ENCODE results near the gene CASR.
"Not testable (repeated sequence)": the region's sequence is repeated elsewhere in the genome, so short reads cannot be mapped to it uniquely, and the experiment has no call there.

Gene CASR, protein sequence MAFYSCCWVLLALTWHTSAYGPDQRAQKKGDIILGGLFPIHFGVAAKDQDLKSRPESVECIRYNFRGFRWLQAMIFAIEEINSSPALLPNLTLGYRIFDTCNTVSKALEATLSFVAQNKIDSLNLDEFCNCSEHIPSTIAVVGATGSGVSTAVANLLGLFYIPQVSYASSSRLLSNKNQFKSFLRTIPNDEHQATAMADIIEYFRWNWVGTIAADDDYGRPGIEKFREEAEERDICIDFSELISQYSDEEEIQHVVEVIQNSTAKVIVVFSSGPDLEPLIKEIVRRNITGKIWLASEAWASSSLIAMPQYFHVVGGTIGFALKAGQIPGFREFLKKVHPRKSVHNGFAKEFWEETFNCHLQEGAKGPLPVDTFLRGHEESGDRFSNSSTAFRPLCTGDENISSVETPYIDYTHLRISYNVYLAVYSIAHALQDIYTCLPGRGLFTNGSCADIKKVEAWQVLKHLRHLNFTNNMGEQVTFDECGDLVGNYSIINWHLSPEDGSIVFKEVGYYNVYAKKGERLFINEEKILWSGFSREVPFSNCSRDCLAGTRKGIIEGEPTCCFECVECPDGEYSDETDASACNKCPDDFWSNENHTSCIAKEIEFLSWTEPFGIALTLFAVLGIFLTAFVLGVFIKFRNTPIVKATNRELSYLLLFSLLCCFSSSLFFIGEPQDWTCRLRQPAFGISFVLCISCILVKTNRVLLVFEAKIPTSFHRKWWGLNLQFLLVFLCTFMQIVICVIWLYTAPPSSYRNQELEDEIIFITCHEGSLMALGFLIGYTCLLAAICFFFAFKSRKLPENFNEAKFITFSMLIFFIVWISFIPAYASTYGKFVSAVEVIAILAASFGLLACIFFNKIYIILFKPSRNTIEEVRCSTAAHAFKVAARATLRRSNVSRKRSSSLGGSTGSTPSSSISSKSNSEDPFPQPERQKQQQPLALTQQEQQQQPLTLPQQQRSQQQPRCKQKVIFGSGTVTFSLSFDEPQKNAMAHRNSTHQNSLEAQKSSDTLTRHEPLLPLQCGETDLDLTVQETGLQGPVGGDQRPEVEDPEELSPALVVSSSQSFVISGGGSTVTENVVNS

DNA sequence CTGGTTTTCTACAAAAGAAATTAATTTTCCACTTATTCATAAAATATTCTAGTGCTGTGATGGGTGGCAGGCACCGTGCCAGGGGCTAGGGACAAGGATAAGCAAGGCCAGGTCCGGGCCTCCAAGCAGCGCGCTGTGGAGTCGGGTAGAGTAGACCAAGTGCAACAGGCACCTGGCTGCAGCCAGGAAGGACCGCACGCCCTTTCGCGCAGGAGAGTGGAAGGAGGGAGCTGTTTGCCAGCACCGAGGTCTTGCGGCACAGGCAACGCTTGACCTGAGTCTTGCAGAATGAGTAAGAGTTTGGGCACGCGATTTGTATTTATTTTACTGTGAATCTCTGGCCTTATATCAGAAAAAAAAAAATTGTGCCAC, at the start of gene CASR:
Gene CASR (plus strand): TSS at position 148 of the 372 bp plus-strand sequence. CDS start 70,522 bp downstream, outside the sequence.
- DNase-seq, result no peak

DNA sequence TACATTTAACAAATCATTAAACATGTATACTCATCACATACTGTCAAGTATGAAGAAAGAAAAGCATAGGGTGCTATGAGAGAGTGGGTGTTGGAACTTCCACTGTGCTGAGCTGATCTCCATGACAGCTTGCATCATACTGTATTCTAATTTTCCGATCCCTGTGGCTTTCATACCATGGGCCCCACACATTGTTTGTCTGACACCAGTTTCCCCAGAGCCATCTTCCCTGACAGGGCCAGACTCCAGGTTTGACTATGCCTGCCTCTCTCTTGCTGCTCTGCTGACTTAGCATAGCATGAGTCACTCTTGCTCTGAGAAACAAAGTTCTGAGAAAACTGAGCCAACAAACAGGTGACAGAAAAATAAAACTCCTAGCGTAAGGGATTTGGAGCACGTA, 37.0 kb upstream of the CASR start:
- no peak for DNase-seq

DNA sequence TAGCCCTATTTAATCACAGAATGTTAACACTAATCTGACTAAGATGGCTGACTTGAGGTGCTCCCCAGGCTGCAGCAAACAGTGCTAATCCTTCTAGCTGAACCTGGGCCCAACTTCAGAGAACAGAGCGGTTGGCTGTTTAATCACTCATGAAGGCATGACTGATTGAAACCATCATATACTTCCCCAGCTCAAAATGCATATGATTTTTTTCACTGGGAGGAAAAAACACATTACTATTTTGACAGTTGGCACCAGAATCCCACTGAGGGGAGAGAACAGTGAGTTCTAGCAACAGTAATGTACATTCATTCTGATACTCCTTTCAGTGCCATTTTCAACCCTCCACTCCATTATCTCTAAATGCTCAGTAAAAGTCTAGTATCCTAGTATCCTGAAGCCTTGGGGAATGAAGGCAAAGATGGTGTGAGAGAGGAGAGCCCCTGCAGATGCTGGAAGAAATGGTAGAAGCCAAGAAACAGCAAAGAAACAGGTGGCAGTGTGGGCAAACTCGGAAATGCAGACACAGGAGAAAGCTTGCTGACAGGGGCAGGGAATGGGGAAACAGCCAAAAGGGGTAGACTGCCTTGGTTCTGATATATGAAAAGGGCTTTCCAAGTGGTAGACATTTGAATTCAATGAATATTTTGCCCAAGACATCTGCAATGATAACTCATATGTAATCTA, 34.4 kb upstream of the CASR start:
- DNase-seq, result no peak

DNA sequence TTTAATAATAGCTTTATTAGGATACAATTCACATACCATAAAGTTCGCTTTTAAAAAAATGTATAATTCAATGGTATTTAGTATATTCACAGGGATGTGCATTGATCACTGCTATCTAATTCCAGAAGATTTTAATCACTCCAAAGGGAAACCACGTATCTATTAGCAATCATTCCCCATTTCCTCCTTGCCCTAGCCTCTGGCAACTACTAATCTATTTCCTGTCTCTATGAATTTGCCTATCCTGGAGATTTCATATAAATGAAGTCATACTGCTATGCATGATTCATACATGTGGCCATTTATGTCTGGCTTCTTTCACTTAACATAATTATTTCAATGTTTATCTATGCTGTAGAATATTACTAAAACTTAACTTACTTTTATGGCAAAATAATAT, 32.0 kb upstream of the CASR start:
- no peak for DNase-seq

DNA sequence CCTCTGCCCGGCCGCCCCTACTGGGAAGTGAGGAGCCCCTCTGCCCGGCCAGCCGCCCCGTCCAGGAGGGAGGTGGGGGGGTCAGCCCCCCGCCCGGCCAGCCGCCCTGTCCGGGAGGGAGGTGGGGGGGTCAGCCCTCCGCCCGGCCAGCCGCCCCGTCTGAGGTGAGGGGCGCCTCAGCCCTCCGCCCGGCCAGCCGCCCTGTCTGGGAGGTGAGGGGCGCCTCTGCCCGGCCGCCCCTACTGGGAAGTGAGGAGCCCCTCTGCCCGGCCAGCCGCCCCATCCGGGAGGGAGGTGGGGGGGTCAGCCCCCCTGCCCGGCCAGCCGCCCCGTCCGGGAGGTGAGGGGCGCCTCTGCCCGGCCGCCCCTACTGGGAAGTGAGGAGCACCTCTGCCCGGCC, 18.5 kb upstream of the CASR start:
- not testable (repeated sequence) for DNase-seq

DNA sequence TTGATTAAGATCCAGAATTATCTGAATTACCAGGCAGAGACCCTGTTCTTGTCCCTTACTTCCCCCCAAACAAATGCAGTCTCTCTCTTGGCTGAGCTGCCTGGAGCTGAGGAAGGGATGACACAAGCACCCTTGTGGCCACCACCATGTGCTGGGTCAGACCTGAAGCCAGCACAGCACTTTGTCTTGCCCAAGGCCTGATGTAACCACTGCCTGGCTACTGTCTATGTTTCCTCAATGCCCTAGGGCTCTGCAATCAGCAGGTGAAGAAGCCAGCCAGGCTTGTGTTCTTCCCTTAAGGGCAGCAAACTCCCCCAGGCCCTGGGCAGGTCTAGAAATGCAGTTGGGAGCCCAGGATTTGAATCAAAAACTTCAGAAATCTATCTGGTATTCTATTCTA, 15.8 kb upstream of the CASR start:
- no peak for DNase-seq

DNA sequence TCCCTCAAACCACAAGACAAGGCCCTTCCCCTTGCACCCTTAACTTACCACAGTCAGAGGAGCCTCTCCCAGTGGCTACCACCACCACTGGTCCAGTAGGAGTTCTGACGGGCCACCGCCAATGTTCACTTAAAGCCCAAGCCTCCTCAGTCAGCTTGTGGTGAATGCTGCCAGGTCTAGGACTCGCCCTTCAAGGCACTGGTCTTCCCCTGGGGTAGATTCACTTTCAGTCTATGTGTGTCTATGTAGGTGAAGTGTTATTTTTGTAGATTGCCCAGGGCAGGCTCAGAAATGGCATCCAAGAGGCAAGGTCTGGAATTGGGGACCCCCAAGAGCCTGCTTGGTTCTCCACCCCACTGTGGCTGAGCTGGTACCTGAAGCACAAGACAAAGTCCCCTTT, 15.4 kb upstream of the CASR start:
- no peak for DNase-seq

DNA sequence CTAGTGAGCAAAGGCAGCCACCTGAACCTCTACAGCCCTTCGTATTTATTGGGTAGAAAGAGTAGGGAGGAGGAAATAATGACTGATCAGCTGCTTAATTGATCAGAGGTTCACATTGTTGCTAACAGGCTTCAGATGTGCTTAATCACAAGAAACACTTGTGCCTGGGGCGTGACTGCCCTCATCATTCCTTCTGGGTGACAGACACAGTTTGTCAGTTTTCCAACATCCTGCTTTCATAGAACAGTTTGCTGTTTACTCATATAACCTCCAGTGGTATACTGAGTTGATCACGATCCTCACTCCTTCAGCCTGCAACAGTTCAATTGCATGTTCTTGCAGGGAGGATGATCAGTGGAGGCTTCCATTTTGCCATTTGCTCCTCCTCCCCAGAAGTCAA, 13.6 kb upstream of the CASR start:
- no peak for DNase-seq

DNA sequence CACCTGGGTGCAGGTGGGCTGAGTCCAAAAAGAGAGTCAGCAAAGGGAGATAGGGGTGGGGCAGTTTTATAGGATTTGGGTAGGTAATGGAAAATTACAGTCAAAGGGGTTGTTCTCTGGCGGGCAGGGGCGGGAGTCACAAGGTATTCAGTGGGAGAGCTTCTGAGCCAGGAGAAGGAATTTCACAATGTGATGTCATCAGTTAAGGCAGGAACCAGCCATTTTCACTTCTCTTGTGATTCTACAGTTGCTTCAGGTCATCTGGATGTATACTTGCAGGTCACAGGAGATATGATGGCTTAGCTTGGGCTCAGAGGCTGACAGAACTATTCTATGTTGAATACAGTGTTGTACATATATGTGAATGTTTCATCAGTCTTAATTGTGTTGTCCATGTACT, 12.1 kb upstream of the CASR start:
- not testable (repeated sequence) for DNase-seq

DNA sequence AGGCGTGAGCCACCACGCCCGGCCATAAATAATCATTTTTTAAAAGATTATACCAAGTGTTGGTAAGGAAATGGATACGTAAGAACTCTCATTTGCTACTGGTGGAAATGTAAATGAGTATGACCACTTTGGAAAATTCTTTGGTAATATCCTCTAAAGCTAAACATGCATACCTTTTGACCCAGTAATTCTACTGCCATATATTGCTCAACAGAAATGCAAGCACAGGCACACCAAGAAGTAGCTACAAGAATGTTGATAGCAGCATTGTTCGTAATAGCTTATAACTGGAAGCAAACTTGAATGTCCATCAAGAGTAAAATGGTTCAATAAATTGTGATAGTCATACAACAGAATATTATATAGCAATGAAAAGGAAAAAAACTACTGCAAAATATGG, 4.8 kb upstream of the CASR start:
- DNase-seq, result no peak

DNA sequence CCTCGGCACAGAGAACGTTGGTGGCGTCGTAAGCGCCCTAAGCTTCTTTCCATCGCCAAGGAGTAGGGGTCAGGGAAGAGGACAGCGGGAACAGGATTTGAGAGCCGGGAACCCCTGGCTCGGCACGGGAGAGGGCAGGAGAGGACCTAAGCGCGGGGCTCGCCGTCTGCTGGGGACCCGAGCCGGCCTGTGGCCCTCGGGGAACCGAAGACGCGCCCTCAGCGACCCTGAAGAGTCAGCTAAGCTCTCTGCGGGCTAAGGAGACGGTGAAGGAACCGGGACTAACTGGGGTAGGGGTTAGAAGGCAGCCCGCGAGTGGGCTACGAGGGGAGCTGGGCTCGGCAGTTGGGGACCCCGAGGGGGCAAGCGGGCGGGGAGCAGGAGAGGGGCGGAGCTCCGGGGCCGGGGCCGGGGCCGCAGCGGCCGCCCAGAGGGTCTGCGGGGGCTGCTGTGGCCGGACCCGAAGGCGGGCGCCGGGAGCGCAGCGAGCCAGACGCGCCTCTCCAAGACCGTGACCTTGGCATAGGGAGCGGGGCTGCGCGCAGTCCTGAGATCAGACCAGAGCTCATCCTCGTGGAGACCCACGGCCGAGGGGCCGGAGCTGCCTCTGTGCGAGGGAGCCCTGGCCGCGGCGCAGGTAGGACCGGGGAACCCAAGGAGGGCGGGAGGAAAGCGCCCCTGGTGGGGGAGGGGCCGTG, 574 bp downstream of the CASR start:
- DNase-seq, result no peak

DNA sequence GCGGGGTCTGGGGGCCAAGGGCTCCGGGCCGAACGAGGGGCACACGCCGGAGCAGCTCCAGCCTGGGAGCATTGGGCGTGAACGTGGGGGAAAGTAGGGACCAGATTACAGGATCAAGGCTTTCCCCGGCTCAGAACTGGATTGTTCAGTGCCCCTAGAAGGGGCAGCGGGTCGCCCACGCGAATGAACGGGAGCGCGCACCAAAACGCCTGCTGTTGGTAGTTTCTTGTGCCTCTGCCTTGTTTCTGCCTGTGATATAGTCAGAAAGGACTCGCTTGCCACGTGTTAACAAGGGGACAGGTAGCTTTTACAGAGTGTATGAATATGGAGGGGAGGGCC, 1.1 kb downstream of the CASR start:
- no peak for DNase-seq

DNA sequence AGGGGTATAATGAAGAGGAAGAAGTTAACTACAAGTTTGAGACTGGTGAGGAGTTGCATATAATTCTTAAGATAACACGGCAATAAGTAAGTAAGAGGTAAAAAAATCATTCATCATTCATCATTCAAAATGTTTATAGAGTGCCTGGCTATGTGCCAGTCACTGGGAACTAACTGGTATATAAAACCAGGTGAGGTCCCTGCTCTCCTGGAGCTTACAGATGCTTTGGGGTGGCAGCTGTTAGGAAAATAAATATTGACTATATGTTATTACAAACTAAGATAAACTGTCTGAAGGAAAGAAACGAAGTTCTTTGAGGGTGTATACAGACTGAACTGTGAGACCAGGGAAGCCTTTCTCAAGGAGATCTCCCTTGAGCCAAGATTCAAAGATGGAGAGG, 2.9 kb downstream of the CASR start:
- DNase-seq, result no peak

DNA sequence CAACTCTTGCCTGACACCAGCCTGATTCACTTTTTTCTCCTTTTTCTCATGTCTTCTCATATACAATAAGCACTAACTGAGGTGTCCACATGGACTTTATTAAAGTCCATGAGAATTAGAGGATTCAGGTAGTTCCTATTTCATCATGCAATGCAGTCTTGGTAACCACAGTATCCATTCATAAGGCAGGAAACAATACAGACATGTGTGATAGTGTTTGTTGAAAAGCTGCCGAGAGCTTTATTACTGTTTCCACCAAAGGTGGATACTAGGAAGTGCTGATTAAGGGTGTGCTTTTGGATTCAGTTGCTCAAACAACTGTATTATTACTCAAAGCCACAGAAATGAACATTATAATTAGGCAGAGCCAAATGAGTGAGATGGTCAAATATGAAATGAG, 5.3 kb downstream of the CASR start:
- no peak for DNase-seq

DNA sequence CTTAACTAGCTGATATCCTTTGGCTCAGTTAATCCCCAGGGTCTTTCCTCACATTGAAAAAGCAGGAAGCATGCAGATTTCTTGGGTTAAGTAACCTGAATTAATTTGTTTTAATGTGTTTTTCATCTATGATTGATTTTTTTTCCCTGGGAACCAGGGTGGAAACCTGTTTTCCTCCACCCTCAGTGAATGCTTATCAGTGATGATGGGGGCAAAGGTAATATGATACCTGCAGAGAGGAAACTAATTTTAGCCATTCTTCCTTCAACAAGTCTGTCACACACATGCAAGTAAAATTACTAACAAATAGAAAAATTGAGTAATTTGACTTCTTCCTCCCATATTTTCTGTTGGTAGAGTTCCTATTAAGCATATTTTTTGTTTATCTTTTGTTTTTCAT, 5.9 kb downstream of the CASR start:
- no peak for DNase-seq

DNA sequence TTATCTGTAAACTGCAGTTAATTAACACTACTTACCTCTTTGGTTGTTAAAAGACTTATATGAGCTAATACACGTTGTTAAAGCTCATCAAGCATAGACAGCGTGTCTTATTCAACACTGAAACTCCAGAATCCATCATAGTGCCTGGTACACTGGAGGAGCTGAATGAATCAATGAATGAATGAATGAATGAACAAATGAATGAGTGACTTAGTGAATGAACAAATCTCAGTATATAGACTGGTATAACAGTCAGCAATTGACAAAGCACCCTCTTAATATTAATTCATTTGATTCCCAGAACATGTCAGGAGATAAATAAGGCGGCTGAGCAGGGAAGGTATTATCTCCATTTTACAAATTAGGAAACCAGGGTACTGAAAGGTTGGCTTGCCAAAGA, 7.1 kb downstream of the CASR start:
- no peak for DNase-seq

DNA sequence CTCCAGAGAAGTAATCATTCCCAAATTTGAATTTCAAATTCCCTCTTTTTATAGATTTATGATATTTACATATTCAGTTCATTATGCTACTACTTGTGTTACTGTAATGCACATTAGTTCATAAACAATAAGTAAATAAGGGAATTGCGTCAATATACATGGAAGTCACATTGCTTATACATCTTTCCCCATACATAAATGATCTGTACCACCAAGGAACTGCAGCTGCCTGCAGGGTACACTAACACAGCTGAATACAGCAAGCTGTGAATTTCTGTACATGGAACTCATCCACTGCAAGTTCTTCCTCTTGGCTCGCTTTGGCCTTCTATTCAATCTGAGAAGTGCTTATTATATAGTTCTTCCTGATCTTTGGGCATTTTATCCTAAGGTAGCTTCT, 15.5 kb downstream of the CASR start:
- DNase-seq, result no peak

DNA sequence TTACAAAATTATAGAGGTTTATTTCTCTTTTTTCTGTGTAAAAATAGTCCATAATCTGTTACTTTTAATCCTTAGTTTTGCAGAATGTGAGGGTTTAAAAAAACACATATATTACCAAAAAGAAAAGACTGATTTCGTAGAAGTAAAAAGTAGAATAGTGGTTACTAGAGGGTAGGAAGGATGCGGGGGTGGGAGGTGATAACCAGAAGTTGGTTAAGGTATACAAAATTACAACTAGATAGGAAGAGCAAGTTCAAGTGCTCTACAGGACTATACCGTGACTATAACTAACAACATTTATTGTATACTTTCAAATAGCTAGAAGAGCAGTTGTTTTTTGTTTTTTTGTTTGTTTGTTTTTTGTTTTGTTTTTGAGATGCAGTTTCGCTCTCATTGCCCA, 16.1 kb downstream of the CASR start:
- no peak for DNase-seq

DNA sequence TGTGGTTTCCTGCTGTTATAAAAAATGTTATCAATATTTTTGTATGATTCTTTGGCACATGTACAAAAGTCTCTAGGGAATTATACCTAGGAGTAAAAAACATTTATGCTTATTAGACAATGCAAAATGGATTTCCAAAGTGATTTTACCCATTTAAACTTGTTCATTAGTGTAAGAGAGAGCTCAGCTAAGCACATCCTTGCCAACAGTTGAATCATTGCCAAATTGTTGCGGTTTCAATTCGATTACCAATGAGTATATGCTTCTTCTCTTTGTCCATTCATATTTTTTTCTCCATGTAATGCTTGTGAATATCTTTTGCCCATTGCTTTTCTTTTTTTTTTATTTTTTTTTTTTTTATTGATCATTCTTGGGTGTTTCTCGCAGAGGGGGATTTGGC, 17.2 kb downstream of the CASR start:
- no peak for DNase-seq

DNA sequence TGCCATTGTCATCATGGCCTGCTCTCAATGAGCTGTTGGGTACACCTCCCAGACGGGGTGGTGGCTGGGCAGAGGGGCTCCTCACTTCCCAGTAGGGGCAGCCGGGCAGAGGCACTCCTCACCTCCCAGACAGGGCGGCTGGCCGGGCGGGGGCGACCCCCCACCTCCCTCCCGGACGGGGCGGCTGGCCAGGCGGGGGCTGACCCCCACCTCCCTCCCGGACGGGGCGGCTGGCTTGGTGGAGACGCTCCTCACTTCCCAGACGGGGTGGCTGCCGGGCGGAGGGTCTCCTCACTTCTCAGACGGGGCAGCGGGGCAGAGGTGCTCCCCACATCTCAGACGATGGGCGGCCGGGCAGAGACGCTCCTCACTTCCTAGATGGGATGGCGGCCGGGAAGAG, 18.0 kb downstream of the CASR start:
- not testable (repeated sequence) for DNase-seq

DNA sequence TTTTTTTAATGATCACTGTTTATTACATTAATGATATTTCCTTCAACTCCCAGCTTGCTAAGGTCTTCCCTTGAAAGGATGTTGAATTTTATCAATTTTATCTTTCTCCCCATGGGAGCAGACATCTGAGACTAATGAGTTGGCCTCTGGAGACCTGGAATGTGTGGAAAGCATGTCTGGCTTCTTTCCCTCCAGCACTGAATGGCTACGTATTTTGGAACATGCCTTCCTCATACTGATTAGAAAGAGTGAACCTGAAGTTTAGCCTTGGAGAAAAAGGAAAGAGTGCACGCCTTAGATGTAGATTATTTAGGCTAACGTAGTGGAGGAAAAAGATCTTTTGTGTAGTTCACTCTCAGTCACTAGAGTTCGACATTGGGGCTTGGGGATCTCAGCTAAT, 25.1 kb downstream of the CASR start:
- no peak for DNase-seq

DNA sequence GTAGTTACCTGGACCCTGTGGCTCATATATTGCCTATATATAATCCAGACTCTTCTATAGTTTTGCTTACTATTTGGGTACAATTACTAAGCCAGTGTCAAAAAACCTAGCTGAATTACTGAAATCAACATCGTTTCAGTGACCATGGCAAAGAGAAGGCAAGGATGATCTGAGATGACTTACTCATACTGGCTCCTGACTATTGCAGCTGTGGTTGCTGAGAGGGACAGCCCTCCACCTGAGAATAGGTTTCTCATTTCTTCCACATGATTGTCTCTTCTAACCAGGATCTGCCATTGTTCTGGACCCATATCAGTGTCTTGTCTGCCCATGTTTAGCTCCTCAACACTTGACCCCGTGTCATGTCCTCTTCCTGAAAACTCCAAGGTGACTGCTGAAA, 30.2 kb downstream of the CASR start:
- no peak for DNase-seq

DNA sequence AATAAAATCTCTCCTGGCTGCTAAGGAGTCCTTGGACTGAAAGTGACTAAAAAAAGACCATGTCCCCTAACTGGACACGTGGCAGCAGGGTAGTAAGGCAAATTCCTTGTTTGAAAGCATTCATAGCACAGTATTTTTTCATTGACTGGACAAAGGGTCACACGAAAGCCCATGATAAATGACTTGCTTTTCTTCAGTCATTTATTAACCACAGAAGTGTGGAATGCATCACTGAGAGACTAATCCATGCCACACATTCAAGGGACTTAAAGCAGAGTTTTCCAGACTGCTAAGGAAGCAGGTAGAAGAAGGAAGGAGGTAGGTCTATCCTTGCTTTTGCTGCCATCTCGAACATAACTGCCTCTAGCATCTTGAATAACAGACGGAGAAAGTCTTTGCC, 31.2 kb downstream of the CASR start:
- no peak for DNase-seq
